ENCODE measurements around the gene SLC45A2.

The SLC45A2 gene

GRCh38 chr5:34007201-34007620 lies 22.7 kb upstream of the SLC45A2 start:
- DNase-seq: no peak

DNA sequence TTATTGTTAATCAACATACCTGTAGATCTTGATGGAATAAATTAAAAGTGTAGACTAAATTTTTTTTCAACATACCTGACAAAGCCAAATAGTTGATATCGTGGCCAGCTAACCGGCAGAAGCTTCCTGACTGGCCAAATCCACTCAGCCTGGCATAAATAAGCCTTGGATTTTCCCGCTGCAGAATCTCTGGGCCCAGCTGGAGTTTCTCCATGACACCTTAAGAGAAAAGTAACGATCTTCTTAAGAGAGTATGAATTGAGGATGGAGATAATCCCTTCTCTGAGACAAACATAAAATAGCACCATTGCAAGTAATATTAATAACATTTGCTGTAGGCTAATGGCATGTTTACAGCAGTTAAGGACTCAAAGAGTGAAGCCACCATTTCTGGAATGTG lies 21.2 kb upstream of the SLC45A2 start:
- no peak for DNase-seq

DNA sequence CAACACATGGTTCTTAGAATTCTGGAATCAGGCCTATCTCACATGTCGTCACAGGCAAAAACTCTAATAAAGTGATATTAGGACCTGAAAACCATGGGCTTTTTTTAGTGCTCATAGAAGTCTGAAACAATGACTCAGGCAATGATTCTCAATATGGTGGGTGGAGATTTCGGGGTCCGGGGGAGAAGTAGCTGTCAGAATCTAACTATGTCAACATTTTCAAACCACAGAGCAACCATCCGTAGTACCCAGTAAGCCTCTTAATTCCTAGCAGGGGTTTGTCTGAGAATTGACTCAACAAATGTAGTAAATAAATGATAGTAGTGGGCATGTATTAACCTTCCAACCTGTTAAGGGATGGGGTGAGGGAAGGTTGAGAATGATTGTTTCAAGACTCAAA lies 20.7 kb upstream of the SLC45A2 start:
- no peak for DNase-seq

DNA sequence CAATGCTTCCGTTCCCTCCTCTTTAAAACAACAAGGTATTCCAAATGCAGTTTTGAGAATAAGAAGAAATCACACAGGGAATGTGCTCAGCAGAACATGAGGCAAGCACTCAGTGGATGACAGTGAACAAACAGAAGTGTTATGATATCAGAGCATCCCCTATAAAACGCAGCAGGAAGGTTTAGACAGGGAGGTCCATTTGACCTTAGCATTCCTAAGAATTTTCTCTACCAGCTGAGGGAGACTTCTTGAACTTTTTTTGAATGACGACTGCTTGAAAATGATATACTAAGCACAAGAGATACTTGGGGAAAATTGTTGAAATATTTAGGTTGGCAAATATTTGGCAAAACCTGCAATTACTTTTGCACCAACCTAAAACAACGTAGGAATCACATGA lies 19.4 kb upstream of the SLC45A2 start:
- DNase-seq: no peak

DNA sequence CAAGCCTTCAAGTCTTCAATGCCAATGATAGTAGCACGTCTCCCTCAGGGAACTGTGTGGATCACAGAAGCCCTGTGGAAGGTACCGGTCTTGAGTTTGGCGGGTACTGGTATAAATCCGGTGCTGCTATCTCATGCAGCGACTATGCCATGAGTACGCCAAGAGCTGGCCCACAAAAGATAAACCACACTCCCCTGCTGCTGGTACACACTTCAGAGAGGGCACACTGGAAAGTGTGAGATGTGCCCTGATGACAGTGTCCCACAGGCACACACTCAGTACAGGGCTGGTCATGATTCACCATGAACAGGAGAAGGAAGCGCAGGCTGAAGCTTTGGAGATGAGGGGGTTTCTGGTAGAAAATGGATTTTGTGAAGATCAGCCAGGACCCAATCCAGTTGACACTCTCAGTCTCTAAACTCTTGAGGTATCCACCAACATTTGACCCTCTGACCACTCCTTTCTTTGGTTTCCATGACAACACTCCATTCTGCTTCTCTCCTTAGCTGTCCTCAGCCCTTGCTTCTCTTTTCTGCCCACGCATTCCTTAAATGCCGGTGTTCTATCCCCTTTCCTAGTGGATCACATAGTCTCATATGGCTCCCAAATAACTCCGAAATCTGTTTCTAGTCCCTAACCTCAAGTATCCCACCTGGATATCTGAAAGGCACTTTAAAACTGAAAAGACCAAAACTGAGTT lies 18.3 kb upstream of the SLC45A2 start:
- no peak for DNase-seq

DNA sequence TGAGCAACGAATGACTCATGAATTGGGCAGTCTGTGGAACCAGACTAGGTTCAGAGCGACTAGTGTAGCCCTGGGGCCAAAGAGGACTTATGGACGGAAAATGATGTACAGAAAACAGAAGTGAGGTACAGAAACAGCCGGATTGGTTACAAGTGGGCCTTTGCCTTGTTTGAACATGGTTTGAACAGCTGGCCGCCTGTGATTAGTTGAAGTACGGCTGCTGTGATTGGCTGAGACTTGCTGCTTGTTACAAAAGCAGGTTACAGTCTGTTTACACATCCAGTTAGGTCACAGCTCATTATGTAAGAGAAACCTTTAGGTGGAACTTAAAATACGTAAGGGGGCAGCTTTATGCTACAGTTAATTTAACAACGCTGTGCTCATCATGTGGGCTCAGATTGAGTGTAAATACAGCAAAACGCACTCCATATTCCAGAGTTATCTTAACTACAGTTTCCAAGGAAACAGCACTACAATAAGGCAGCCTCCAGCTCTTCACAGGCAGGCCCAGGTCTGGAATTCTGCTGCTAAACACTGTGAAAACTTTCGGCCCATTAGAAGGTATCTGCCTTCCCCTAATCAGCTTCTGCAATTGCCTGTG lies 16.8 kb upstream of the SLC45A2 start:
- DNase-seq: no peak

DNA sequence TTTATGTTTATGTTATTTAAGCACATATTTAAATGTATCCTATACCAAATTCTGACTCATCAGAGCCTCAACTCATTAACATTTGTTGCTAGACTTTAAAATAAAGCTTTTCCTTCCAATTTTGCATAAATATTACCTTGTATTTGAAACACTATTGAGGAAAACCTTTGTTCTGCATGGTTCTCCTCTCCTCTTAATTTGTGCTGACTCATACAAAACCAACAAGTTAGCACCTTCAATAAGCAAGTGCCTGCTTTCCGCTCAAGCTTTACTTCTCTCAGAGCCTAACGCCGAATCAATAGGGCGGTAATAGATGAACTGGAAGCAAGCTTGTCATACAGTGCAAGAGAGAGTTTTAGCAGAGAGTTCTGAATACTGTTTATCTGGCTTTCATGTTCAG lies 15.5 kb upstream of the SLC45A2 start:
- no peak for DNase-seq

- no peak for DNase-seq
Measured at GRCh38 chr5:33997331-33997983, 13.0 kb upstream of the SLC45A2 start.

- no peak for DNase-seq
Measured at GRCh38 chr5:33995865-33996264, 11.4 kb upstream of the SLC45A2 start.

DNA sequence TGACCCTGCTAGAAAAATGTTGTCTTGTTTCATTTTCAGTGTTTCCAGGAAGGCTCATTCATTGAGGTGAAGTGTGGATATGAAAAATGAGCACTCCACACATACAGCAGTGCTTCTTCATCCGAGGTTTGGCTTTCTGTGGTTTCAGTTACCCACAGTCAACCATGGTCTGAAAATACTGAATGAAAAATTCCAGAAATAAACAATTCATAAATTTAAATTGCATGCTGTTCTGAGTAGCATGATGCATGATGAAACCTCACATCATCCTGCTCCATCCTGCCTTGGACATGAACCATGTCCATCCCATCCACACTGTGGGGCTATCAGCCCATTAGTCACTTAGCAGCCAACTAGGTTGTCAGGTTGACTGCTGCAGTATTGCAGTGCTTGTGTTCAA lies 10.4 kb upstream of the SLC45A2 start:
- no peak for DNase-seq

GRCh38 chr5:33992864-33993263 lies 8.4 kb upstream of the SLC45A2 start:
- DNase-seq: no peak

DNA sequence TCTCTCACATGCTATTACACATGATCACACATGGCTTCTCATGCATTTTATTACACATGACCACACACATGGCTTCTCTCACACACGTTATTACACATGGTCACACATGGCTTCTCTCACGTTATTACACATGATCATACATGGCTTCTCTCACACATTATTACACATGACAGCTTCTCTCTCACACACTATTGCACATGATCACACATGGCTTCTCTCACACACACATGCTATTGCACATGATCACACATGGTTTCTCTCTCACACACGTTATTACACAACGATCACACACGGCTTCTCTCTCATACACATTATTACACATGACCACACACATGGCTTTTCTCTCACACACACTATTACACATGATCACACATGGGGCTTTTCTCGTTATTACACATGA lies 954 bp upstream of the SLC45A2 start:
- no peak for DNase-seq

GRCh38 chr5:33984178-33984577 lies 315 bp downstream of the SLC45A2 start:
- no peak for DNase-seq

- no peak for DNase-seq
Measured at GRCh38 chr5:33981408-33982162, 2.9 kb downstream of the SLC45A2 start.

DNA sequence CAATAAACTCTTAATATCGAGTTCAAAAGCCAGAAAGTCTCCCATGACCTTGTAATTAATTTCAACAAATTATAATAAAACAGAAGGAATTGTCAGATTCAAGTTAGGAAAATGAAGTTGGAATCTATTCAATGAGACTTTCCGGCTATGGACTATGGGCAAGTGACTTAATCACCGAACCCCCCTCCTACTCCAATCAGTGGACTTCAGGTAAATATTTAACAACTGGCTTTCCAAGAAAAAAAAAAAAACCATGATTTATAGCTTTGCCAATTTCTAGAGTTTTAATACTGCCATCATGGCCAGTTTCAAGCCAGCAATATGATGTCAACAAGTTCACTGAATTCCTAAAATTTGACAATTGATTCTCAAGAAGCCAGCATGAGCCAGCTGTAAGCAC lies 4.5 kb downstream of the SLC45A2 start:
- no peak for DNase-seq

GRCh38 chr5:33978306-33978705 lies 6.2 kb downstream of the SLC45A2 start:
- no peak for DNase-seq

DNA sequence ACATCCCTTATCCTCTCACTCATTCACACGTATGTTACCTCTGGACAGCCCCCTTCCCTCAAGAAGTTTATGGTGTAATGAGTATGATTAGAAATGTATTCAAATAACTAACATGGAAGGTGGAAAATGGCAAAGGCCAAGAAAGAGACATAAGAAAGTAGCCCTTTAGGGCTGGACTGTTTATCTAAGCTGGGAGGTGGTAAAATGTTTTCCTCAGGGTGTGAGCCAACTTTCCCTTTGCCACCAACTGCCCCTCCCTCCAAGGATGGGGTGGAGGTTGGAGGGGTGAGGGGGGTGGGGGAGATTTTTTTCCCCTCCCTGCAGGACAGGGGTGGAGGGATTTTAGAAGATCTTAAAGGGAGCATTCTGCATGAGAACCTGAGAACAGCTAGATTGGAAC lies 8.2 kb downstream of the SLC45A2 start:
- DNase-seq: no peak

DNA sequence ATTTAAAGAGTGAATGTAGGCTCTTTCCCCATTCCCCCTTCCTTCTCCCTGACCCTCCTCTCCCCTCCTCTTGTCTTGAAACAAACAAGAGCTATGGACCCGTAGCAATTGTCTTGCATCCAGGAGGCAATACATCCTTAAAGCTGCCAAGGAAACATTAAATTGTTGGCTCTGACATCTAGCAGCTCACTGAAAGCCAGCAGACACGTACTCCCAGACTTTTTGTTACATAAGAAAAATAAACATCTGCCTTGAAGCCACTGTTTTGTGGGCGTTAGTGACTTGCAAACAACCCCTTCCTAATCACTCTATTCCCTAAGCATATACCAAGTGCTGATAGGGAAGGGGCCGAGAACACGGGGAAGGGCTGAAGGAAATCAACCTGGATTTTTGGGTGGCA lies 8.6 kb downstream of the SLC45A2 start:
- no peak for DNase-seq

- no peak for DNase-seq
Measured at GRCh38 chr5:33973271-33973670, 11.2 kb downstream of the SLC45A2 start.

DNA sequence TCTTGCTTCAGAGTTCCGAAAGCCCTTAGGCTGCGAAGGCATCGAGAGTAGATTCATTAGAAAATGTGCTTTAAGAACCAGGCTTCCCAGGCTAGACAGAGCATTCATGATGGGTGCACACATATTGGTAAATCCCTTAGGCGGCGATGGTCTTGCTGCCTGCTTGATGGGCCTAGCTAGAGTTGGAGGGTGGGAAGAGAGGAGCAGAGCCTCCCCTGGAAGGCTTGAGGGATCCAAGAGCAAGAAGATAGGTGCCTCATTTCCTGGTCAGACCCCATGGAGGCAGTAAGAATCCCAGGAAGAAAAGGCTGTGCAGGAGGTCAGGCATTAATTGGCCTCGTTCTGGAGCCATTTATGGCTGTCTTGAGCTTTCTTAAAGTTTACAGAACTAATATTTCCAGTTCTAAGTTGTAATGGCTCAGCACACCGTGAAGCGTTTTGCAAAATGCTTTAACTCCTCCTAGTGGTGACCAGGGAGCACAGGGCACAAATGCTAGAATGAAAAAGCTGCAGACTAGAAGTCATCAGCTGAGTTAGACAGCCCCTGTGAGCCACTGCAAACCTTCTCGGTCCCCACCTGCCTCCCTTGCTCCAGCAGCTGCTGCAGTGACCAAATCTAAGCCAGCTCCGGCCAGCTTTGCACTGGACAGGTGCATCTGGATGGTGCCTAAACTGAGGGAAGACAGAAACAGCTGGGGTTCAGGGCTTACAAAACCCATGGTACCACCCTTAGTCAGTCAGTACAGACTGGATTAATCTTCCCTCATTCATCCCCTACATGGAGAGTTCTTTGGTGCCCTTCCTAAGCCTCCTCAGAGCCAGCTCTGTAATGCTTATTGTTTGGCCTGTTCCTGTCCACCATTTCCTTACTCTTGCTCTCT lies 14.7 kb downstream of the SLC45A2 start:
- no peak for DNase-seq

GRCh38 chr5:33968211-33969005 lies 16.1 kb downstream of the SLC45A2 start:
- no peak for DNase-seq

DNA sequence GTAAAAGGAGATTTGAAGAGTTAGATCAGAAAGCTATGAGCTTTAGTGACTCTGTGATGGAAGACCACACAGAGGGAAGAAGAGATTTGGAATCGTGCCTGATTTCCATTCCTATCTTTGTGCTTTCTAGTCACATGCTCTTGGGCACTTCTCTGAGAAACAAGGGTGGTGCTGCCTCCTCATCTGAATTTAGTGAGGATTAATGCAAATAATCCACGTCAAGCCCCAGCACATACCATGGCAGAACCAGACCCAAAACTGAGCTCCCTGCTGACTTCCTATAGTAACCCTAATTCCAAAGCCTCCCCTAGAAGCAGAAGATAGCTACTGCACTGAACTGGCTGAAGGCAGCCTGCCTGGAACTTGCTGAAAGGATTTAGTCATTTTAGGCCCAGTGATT lies 17.7 kb downstream of the SLC45A2 start:
- no peak for DNase-seq
